Neural progenitor cell (in vitro differentiated cells): ENCODE data around the gene INVS.

Source experiments
- CTCF ChIP-seq: fragments of 200-600 bp; sonication (generic); IDR thresholded peaks from 2 replicates; pipeline ENCODE4 v1.5.1; 2017; ENCODE audit warnings: antibody characterized with exemption, mild to moderate bottlenecking
- EZH2 ChIP-seq: fragments of 200-600 bp; sonication (generic); IDR thresholded peaks from 2 replicates; pipeline ENCODE4 v1.6.1; 2017; ENCODE audit warnings: antibody characterized with exemption, mild to moderate bottlenecking, moderate library complexity

GRCh38 chr9:100296407-100296806 lies 197.4 kb downstream of the INVS start:
- TF ChIP-seq CTCF (no peak), EZH2 (no peak)
